Activated T-cell treated with anti-CD3 and anti-CD28 coated beads, Interleukin-2, amount 50 U/mL, for 48 hours (primary cell): ENCODE data around the gene KCNK7.

Experiments used
- DNase-seq, 2 experiments: peaks; one replicate each; pipeline ENCODE4 v3.0.0-alpha.2; 2020

KCNK7 gene

DNA sequence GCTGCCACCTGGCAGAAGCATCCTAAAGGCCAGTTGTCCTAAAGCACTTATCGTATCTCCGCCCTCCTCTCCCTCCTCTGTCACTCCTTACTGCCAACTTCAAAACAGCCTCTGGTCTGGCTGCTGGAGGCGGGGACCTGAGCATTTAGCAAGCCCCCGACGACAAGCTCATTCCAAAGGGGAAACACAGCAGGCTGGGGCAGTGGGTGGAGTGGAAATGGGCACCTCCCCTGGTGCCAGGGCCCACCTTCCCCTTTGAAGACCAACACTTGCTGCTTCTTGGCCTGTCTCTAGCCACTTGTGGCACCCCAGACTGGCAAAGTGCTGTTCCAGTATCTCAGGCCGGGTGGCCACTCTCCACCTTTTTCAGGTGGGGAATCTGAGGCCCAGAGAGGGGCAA, 14.8 kb upstream of the KCNK7 start:
- no peak for DNase-seq

DNA sequence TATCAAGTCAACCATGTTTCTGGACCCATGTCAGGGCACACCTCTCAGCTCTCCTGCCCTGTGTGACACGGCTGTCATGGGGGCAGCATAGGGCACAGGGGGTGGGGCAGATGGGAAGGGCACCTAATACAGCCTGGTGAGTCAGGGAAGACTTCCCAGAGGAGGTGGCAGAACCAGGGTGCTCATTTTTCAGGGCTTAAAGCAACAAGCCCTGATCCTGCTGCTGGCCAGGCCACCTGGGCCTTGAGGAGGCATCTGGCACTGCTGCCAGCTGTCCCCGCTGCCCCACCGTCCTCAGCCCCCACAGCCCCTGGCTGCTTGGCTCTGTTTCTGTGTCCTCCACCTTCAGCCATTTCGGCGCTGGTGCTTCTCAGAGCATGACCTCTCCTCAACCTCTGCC, 14.1 kb upstream of the KCNK7 start:
- no peak for DNase-seq

GRCh38 chr11:65609229-65609628, 13.6 kb upstream of the KCNK7 start:
- no peak for DNase-seq

DNA sequence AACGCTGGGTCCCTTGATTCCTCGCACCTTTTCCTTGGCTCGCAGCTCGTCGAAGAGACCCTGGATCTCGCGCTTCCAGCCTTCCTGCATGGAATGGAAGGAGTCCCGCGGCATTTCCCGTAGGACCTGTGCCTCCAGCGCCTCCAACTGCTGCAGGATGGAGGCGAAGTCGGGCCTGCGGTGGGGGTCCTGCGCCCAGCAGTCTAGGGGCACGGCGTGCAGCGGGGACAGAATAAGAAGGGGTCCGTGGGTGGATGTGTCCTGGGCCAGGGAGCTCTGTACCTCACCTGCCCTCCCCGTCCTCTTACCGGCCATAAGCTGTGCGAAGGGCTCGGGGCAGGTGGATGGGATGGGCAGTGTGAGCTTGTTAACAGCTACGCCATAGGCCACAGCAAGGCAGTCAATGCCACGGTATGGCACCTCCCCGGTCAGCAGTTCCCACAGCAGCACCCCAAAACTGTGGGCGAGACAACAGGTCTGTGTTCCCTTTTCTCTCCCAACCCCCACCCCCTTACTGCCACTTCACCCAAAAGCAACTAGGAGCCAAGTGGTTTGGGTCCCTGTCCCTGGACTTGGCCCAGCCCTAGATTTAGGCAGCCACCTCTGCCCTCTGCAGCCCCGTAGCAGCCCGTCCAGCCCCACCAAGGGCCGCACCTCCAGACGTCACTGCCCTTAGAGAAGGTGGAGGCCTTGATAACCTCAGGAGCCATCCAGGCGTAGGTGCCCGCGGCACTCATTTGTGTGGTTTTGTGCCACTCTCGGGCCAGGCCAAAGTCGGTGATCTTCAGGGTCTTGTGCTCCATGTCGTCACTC, 12.2 kb upstream of the KCNK7 start:
- no peak for DNase-seq

DNA sequence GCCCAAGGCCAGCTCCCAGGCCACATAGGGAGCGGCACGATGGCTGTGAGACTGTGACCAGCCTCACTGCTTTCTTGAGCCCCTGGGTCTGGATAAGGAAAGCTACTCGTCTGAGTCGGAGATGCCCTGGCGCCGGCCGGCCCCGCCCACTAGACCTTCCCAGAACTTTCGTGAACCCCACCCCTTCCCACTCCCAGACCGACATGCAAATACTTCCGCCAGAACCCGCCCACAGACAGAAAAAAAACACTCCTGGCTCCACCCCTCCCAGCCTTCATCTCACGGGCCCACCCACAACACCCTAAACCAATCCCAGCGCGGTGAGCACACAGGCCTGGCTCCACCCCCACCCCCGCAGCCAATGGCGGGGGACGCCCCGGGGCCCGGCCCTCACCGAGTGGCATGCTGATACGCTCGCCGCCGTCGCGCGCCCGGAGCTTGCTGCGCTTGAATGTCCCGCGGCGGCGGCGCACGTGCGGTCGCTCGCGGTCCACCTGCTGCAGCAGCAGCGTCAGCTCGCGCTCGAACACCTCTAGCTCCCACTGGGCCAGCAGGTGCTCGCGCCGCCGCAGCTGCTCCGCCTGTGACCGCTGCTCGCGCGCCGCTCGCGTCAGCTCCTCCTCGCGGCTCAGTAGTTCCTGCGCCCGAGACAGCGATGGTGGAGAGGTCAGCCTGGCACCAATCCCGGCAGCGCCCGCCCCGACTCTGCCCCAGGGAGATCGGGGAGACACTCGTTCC, 11.4 kb upstream of the KCNK7 start:
- DNase-seq = peak; percentile 53 to 54

- no peak for DNase-seq
Measured at GRCh38 chr11:65604258-65604657, 8.7 kb upstream of the KCNK7 start.

- no peak for DNase-seq
Measured at GRCh38 chr11:65599955-65600246, 4.3 kb upstream of the KCNK7 start.

DNA sequence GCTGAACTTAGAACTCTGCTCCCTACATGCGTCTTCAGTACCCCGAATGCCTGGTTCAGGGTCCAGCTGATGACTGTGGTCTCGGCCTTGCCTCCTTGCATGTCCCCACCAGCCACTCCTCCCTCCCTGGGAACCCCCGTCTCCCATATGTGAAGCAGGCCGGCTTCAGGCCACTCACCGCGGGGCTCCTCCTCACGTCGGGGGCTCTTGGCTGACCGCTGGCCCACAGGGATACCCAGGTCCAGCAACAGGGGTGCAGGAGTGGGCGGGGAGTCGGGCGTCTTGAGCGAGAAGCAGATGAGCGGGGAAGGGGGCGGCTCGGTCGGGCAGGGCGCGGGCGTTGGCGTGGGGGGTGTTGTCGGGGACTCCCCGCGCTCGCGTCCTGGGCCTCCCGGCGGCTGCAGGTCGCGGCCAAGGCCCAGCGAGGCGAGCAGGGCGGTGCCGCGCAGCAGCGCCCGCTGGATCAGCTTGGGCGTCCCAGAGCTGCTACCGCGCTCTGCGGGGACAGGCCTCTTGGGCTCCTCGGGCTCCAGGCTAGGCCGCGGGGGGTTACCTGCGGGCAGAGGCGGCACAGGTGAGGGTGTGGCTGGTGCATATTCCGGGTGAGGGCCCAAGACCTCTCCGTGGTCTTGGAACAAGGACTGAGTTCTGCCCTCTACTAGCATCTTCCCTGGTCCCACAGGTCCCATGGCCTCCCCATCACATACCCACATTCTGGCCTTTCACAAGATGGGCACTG, 3.8 kb upstream of the KCNK7 start:
- no peak for DNase-seq

GRCh38 chr11:65598258-65598699, 2.7 kb upstream of the KCNK7 start:
- no peak for DNase-seq

GRCh38 chr11:65596520-65596919, 920 bp upstream of the KCNK7 start:
- no peak for DNase-seq

DNA sequence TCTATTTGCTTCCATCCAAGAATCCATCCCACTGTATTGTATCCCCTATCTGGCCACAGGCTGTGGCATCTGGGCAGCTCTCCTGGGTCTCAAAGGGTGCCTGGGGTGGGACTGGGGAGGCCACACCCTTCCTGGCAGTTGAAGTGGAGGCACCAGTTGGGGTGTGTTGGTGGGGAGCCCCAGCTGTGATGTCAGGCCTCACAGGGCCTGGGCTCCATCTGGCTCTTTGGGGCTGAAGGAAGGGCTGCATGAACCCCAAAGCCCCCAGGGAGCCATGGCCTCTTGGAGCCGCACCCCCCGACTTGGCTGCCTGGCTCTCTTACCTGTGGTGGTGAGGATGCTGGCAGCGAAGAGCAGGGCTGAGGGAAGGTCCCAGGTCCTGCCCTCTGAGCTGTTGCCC, 469 bp downstream of the KCNK7 start:
- no peak for DNase-seq

- peak; percentile 56 to 65 for DNase-seq
Measured at GRCh38 chr11:65593518-65594414, 1.8 kb downstream of the KCNK7 start.

DNA sequence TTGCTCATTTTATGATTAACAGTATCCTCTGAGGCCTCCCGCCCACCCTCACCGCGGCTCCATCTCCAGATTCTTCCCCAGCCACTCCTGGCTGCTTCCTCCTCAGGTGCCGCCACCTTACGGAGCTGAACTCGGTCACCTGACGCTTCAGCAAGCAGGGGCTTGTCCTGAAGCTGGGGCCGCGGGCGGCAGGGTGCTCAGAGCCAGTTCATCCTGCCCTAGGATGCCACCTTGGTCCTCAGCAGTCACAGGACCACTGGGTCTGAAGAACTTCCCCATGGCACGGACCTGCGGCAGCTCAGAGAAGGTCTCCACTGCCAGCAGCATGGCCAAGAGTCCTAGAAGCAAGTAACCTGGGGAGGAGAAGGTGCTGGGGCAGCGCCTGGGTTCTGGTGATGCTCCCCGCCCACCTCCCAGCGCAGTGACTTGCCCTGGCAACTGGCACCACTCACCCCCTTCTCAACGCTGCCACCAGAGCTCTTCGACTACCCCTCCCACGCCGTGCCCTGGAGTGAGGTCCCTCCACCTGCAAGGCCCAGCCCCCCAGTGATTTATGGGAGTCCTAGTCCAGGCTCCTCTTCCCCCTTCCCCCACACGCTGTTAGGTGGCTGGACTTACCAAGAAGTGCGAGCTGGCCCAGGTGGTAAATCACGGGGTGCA, 2.6 kb downstream of the KCNK7 start:
- no peak for DNase-seq

DNA sequence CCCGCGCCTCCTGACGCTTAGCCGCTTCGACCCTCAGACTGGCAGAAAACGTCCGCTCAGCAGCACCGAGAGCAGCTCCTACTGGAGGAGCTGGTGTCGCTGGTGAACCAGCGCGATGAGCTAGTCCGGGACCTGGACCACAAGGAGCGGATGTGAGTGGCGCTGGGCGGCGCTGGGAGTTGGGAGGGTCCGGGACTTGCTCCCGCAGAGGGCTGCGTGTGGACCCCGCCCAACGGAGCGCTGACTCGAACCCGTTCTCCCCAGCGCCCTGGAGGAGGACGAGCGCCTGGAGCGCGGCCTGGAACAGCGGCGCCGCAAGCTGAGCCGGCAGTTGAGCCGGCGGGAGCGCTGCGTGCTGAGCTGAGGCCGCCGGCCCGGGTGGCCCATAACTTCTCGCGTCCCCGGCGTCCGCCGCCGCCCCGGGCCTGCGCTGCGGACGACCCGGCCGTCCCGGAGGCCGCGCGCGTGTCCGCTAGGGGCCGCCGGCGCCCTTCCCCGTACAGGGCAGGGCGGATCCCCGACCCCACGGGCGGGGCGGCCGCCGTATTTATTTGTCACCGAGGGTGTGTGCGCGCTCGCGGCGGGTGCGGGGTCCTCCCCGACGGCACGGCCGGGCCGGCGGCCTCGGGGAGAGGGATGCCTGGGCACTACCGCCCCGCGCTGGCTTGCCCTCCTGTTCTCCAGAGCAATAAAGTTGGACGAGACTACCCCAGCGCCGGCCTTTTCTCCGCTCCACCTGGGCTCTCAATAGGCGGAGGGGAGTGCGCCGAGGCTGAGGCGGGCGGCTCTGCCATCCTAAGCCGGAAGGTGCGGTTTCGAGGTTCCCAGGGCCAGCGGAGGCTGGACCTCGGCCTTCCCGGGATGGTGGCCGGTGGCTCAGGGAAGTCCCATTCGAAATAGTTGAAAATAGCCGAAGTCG, 3.4 kb downstream of the KCNK7 start:
- no peak for DNase-seq

- DNase-seq = no peak
Measured at GRCh38 chr11:65590240-65590738, 5.3 kb downstream of the KCNK7 start.

DNA sequence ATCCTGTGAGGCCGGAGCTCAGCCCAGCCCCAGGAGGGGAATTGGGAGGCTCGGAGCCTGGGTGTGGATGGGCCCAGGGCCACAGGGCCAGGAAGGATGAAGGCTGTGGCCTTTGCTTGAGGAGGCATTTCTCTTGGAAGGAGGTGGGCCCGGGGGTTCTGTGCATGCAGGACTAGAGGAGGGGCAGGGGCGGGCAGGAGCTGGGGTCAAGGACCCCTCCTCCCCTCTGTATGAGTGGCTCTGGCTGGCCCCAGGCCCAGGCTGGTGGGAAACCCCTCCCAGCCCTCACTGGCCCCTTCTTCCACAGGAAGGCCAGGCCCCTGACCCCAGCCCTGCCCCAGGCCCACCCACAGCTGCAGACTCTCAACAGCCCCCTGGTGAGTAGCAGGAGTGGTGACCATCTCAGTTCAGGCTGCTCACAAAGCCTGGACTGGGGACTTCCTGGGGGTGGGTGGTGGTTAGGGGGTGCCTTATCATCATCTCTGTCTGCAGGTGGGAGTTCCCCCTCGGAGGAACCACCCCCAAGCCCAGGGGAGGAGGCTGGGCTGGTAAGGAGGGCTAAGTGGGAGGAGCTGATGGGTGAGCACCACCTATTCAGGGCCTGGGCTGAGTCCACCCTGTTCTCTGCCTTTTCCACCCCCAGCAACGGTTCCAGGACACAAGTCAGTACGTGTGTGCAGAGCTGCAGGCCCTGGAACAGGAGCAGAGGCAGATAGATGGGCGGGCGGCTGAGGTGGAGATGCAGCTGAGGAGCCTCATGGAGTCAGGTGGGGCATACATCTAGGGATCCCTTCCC, 6.0 kb downstream of the KCNK7 start:
- peak; percentile 63 to 65 for DNase-seq

DNA sequence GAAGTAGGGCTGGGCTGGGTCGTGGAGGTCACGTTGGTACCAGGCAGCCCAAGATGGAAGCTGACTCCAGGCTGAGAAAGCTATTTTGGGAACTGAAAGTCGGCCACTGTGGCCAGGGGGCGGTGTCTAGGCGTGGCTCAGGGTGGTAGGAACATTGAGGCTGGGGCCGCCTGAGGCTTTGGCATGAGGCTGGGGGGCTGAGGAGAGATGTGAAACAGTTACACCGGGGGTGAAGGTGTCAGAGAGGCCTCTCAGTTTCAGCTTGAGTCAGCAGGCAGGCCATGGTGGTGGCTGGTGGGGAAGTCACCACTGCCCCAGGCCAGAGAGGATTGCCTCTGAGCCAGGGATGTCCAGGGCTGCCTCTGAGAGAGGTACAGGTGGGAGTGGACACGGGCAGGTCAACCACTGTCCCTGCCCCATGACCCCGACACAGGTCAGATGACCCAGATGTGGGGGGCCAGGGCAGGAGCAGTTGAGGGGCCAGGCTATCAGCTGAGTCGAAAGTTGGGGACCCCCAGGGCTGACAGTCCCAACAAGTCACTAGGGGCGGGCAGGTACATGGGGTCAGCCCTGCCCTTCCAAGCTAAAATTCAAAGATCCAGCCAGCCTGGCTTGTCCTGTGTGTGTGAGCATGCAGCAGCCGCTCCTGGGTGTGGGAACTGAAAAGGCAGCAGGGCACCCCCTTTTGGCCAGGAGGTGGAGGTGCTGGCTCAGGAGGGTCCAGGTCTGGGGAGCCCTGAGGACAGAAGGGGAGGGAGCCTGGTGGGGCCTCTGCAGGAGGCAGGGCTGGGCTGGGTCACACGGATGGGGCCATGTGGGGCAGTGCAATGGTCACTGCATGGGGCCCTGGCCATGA, 7.2 kb downstream of the KCNK7 start:
- DNase-seq = peak; percentile 83 to 86

- DNase-seq = no peak
Measured at GRCh38 chr11:65586676-65587075, 8.9 kb downstream of the KCNK7 start.

GRCh38 chr11:65586247-65586630, 9.4 kb downstream of the KCNK7 start:
- DNase-seq = no peak
